Ureter (tissue), 1 donor: ENCODE data around the gene ZBTB46. TPM values are rescaled to one million over a fixed set of nuclear protein-coding genes. Genes with fewer than 3 reads are reported as not detected.

Source experiments
- DNase-seq: peaks from one replicate; pipeline ENCODE4 v3.0.0-alpha.2; 2020; ENCODE audit warnings: low spot score
- total RNA-seq: library from RNA; stranded (reverse); gene quantifications from one replicate; pipeline ENCODE4 v1.2.4, GENCODE V29; 2023
- donor health status: DM: yes; HTN: yes; CAD: no.

The ZBTB46 gene
- total RNA-seq, 1 donor from 2014 or later = 10.2 TPM

GRCh38 chr20:63839620-63840019 is 8.6 kb upstream of the ZBTB46 start:
- DNase-seq = no peak

GRCh38 chr20:63837479-63837878 is 6.4 kb upstream of the ZBTB46 start:
- DNase-seq = no peak

- DNase-seq = no peak
Observed at GRCh38 chr20:63836458-63837344, 5.6 kb upstream of the ZBTB46 start.

GRCh38 chr20:63835021-63835858 is 4.2 kb upstream of the ZBTB46 start:
- peak; percentile 93 for DNase-seq

GRCh38 chr20:63834491-63834880 is 3.4 kb upstream of the ZBTB46 start:
- DNase-seq = no peak

- no peak for DNase-seq
Observed at GRCh38 chr20:63833776-63834490, 2.9 kb upstream of the ZBTB46 start.

GRCh38 chr20:63831993-63832686 is 1.1 kb upstream of the ZBTB46 start:
- no peak for DNase-seq

- no peak for DNase-seq
Observed at GRCh38 chr20:63831646-63831992, 555 bp upstream of the ZBTB46 start.

GRCh38 chr20:63829945-63830835 is 874 bp downstream of the ZBTB46 start:
- DNase-seq = no peak

GRCh38 chr20:63829603-63829944 is 1.5 kb downstream of the ZBTB46 start:
- DNase-seq = no peak

- DNase-seq = no peak
Observed at GRCh38 chr20:63828951-63829350, 2.1 kb downstream of the ZBTB46 start.

- no peak for DNase-seq
Observed at GRCh38 chr20:63828545-63828944, 2.5 kb downstream of the ZBTB46 start.

- no peak for DNase-seq
Observed at GRCh38 chr20:63828124-63828523, 2.9 kb downstream of the ZBTB46 start.

- no peak for DNase-seq
Observed at GRCh38 chr20:63826753-63827152, 4.3 kb downstream of the ZBTB46 start.

- DNase-seq = no peak
Observed at GRCh38 chr20:63825331-63826118, 5.5 kb downstream of the ZBTB46 start.

- no peak for DNase-seq
Observed at GRCh38 chr20:63823691-63824311, 7.3 kb downstream of the ZBTB46 start.

GRCh38 chr20:63822276-63822696 is 8.8 kb downstream of the ZBTB46 start:
- no peak for DNase-seq

GRCh38 chr20:63821811-63822210 is 9.3 kb downstream of the ZBTB46 start:
- DNase-seq = no peak

- no peak for DNase-seq
Observed at GRCh38 chr20:63819224-63819921, 11.7 kb downstream of the ZBTB46 start.
